IPS-11a (cell line): ENCODE results near the gene HCCS.

Experiments
- H3K4me3 ChIP-seq: one replicate; pipeline ENCODE4 v1.5.1; 2013; ENCODE audit warnings: low read depth, low read length, control low read depth

Gene HCCS

DNA sequence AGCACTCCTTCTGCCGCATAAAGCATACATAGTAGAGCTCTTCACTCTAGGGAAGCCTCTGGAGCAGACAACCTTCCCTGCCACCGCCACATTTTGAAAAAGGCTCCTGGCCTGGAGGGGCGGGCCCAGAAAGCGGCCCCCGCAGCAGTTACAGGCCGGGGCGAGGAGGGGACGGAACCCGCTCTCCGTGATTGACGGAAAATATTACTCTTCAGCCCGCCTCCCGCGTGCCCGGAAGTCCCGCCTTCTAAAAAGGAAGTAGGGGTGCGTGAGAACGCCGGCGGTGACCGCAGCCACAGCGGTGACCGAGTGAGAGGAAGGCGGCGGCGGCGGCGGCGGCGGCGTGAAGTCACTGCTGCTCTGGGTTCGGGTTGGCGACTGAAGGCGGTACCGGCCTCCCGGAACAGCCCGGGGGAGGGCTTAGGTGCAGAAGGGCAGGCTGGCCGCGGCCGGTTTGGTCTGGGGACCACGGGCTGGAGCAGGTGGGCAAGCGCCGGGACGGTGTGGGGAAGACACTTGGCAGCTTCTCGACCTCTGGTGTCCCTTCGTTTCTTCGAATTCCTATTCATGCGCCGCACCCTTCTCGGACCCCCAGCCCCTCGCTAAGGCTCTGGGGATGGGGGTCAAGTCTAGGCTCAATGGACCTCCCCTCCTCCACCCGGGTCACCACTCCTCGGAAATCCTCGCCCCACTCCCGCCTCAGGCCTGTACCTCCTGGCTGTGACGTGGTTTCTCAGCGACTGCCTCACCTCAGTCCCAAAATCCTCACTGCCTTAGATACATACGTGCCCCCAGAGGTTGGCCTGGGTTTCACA is at the start of gene HCCS:
HCCS (plus strand) TSS at position 296 of the 815 bp plus-strand sequence. CDS start 729 bp downstream, outside the sequence.
- peak within 1 kb of the TSS; percentile 70 for H3K4me3 ChIP-seq

DNA sequence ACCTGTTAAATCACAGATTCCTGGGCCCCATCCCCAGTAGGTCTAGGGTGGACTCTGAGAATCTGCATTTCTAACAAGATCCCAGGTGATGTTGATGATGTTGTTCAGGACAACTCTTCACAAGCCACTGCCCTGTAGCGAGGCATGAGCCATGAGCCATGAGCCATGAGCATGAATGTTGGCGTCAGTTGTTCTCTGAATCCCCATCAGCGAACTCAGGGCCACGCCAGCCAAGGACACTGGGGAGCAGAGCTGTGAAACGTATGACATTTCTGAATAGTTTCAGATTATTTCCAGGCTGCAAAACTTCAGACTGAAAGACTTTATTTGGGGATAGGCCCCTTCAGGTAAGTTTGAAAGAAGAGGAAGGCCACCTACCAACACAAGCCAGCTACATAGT is 46.9 kb upstream of the HCCS start:
- H3K4me3 ChIP-seq, result no peak overlapping the region

DNA sequence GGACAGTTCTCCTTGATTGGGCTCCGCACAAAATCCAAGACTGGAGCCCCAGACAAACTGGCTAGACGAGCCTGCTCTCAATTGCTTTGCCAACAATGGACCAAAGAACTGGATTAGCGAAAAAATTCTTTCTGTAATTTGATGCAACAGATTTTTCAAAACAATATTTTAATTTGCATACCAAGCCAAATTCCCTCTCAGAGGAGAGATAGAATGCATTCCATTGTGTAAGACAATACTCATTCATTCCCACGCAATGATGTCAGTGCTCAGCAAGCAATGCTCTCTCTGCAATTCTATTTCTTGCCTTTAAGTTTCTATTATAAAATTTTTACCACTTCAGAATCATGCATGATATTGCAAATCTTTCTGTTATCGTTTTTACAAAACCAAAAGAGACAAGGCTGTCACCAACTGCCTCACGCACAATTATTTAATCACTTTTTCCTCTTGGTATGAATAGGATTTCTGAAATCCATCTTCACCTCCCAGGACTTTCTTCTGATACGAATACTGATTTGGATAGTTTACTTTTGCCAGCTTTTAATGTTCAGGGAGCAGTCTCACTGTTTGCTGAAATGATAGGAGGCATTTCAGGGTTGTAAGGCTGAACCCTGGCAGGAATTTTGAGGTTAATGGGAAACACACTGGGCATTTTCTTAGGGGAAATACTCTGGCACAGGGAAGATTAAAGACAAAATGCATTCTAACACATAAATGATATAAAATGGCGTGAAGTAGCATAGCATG is 46.1 kb upstream of the HCCS start:
- H3K4me3 ChIP-seq, result no peak overlapping the region

DNA sequence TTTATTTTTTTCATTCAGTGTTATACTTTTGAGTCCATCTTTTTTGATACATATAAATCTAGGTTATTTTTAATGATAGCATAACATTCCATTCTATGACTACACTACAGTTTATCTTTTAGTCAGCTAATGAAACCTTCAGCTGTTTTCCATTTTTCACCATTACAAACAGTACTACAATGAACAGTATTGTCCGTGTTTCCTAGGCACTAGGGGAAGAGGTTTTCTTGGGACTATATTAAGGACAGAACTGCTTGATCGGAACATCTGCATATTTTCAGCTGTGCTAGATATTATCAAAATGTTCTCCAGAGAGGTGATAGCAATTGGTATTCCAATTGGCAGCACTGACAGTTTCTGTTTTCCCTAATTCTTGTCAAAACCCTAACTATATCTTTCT is 44.3 kb upstream of the HCCS start:
- H3K4me3 ChIP-seq, result no peak overlapping the region

DNA sequence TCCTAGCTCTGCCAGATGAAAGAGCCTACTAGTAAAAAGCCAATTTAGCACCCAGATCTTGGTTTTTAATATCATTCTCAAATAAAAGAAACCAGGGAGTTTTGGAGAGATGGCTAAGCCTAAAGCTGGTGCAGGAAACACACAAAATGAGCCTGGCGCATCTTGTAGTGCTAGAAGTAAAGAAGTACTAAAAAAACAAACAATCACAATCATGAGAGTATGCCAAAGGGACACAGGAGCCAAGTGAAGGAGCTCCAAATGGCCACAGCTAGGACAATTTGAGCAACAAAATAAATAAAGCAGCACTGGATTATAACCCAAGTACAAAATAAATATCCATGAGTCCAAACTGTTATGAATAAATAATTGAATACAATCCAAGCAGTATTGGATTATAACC is 37.8 kb upstream of the HCCS start:
- H3K4me3 ChIP-seq, result no peak overlapping the region

DNA sequence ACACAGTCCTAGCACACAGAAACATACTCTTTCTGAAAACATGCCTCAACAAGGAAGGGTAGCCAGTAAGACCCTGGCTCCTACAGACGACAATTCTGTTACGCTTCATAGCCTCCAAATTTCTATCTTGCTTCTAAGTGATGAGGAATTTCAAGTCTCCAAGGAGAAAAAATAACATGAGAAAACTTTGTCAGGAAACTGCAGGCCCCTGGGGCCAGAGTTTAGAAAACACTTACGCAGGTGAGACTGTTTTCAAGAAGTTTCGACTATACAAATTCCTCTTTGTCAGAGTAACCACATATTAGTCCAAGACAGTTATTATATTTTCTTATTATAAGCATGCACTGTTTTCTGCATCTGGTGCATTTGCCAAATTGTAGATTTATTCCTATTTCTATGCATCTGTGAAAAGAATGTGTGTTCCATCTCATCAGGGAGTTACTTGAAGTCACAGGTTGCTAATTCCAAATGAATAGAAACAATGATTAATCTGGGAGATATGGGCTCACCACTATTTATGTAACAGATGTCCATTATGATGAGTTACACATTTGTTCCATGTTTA is 30.3 kb upstream of the HCCS start:
- no peak overlapping the region for H3K4me3 ChIP-seq

DNA sequence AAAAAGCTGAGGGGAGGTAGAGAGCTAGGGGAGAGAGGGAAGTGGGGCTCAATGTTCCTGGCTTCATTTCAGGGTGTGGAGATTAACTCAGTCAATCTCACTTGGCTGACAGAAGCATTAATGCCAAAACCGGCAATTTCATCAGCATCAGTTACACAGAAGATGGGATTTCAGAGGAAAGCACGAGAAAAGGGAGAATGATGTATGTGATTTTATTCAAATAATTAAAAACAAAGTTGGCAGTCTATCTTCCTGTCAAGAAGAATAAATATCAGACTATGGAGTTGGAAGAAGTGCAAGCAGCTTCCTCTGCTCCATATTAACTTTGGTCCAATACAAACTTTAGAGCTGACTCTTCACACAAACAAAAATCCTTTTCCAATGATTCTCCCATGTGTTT is 29.6 kb upstream of the HCCS start:
- H3K4me3 ChIP-seq, result no peak overlapping the region

DNA sequence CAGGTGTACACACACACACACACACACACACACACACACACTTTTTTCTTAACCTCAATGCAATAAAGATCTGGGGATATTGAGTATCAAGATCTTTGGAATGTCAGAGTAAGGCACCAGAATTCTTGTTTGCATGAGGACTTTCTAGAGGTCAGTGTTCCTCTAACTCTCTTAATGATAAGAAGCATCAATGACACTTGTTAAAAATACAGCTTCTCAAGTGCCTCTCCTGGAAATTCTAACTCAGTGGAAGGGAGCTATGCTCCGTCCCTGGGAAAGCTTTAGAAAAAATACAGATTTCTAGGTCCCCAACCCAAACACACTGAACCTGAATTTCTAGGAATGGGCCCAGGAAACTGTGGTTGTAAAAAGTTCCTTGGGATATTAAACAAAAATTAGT is 25.8 kb upstream of the HCCS start:
- no peak overlapping the region for H3K4me3 ChIP-seq

DNA sequence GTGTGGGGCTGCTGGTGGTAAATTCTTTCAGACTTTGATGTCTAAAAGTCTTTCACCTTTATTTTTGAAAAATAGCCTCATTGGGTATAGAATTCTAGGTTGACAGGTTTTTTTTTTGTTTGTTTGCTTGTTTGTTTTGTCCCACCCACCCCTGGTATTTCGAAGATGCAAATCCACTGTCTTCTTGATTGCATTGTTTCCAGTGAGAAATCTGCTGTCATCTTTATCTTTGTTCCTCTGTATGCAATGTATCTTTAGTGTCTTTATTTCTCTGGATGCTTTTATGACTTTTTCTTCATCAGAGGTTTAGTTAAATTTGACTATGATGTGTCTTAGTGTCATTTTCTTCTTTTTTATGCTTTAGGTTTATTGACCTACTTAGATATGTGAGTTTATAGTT is 21.3 kb upstream of the HCCS start:
- H3K4me3 ChIP-seq, result no peak overlapping the region

DNA sequence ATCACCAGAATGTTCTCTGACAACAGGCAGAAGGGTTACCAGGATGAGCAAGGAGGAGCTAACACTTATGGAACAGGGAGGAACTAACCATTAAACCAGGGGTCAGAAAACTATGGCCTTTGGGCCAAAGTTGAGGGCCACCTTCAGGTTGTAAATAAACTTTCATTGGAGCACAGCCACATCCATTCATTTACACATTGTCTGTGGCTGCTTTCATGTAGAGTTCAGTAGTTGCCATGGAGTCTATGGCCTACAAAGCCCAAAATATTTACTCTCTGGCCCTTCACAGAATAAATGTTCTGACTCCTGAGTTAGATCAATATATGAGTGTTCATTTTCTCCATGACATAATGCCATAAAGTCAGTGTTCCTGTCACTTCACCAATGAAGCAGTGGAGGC is 13.2 kb upstream of the HCCS start:
- no peak overlapping the region for H3K4me3 ChIP-seq

DNA sequence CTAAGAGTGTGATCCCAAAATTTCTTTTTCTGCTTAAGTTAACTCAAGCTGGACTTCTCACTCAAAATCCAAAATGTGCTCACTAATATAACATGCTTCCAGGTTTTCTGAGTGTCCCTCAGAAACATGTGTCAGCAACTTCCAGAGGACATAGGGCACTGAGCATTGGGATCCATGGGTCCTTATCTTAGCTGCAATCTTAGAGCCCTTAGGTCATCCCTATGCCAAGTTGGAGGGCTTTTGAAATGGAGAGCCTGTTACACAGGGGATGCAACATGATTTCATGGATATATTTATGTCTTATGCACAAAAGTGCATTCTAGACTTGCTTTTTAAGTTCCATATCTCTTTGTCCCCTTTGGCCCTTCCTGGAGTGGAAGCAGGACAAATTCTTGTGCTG is 11.7 kb upstream of the HCCS start:
- H3K4me3 ChIP-seq, result no peak overlapping the region

DNA sequence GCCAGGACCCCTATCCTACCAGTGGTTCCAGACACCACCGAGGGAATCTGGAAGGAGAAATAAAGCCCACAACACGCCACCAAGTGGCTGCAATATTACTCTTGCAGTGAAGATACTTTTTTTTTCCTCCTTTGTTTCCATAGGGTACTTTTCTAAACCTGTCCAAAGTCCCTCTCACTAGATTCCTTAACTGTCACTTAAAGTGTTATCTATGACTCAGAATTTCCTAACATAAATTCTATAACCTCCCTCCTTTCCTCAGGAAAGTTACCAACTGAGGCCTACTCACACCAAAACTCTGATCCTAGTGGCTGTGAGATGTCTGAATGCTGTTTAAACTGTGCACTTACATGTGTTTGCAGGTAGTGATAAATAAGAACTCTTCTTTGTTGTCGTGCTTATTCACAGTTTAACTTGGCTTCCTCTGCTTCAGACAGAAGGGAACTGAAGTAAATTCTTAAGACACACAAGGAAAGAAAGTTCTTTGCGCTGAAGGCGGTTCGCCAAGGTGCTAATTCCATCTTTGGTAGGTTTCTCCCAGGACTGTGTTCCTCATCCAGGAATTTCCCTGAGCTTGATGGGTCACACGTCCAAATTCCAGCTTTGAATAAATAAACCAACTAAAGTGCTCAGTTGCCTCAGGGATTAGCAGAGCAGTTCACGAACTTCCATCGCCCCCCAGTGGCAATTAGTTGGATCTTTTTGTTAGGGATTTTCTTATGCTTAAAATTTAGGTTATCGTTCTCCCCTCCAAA is 10.7 kb upstream of the HCCS start:
- H3K4me3 ChIP-seq, result no peak overlapping the region

DNA sequence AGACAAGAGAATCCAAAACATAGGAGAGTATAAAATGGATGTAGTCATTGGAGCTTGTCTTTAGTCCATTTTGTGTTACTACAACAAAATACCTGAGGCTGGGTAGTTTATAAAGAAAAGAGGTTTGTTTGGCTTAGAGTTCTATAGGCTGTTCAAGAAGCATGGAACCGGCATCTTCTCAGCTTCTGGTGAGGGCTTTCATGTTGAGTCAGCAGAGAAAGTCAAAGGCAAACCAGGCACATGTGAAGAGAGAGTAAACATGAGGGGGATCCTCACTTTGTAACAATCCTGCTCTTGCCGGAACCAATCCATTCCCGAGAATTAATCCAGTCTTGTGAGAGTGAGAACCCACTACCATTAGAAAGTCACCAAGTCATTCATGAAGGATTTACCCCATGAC is 8.1 kb upstream of the HCCS start:
- H3K4me3 ChIP-seq, result no peak overlapping the region

DNA sequence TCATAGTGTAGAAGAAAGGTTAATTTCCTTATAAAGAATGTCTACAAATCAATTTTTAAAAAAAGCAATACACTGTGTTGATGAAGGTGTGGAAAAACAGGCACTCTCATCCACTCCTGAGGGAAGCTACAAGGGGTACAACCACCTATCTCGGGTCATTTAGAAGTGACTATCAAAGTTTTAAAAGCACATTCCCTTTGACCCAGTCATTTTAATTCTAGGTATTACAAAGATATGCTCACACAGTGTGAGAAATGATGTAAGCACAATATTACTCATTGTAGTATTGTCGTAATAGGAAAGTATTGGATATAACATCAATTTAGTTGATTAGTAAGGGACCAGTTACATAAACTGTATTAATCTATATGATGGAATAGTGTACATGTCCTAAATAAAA is 7.4 kb upstream of the HCCS start:
- H3K4me3 ChIP-seq, result no peak overlapping the region

DNA sequence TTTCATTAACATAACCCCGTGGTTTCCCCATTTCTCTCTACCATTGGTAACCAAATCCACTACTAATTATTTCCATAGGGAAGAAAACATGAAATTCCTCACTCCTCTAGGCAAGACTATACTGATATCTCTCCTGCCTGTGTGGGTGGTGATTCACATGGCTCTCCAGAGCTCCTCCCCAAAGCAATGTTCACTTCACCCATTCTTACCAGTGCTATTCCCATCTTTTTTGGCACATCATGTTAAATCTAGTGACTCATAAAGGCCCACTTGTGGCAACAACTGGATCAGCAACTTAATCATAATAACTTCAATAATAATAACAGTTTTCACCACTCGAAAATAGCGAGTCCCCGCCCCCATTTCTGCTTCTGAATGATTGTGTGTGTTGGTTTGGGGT is 6.1 kb upstream of the HCCS start:
- H3K4me3 ChIP-seq, result no peak overlapping the region

DNA sequence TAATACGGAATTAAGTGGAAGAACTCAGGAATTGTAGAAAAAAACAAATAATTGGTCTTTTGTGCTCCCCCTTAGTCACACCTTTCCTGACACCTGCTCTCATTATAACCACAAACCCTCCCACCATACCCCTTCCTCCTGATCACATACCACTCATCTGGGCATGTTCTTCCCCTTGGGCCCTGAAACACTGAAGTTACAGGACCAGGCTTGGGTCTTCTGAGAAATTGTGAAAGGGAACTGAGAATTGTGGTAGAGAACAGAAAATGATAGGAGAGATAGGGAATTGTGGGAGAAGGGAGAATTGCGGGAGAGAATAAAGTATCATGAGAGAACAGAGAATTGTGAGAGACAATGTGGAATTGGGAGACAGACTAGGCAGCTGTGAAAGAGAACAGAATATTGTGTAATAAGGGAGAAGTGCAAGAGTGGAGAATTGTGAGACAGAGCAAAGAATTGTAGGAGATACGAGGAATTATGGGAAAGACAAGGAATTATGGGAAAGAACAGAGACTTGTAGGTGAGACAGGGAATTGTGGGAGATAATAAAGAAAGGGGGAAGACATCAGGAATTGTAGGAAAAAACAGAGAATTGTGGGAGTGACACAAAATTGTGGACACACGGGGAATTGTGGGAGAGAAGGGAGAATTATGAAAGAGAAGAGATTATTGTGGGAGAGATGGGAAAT is 2.7 kb upstream of the HCCS start:
- H3K4me3 ChIP-seq, result no peak overlapping the region

DNA sequence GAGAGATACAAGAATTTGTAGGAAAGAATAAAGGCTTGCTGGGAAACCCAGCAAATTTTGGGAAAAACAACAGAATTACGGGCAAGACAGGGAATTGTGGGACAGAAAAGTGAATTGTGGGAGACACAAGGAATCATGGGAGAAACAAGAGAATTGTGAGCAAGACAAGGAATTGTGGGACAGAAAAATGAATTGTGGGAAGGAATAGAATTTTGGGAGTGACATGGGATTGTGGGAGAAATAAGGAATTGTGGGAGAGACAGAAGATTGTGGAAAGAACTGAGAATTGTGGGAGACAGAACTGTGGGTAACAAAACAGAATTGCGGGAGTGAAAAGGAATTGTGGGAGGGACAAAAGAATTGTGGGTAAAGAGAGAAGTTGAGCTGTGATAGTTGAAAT is 1.2 kb upstream of the HCCS start:
- H3K4me3 ChIP-seq, result no peak overlapping the region

DNA sequence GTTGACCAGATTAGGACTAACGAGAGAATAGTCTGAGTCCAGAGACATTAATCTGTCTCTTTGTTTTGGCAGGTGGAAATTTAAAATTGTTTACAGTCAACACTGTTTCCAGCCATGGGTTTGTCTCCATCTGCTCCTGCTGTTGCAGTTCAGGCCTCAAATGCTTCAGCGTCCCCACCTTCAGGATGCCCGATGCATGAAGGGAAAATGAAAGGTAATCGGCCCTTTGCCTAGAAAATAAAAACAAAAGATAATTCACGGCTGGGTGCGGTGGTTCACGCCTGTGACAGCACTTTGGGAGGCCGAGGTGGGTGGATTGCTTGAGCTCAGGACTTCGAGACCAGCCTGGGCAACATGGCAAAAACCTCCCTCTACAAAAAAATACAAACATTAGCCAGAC is 815 bp downstream of the HCCS start:
- peak overlapping the region; percentile 70 for H3K4me3 ChIP-seq

DNA sequence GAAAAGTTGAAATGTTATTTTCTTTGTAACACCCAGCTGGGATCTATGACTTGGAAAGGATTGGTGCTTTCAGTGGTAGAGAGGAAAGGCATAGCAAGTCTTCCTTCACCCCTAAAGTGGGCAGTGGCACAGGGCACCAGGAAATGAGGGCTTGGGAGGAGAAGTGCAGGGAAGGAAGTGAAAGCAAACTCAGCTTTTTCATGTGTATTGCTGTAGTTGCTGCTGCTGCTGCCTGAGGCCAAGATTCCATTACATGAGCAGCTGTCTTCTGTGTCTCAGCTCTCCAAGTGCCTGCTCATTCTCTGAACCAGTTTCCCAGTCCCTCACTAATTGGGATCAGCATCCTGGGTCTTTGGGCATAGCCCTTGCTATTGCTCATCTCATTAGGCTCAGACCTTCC is 2.6 kb downstream of the HCCS start:
- H3K4me3 ChIP-seq, result no peak overlapping the region

DNA sequence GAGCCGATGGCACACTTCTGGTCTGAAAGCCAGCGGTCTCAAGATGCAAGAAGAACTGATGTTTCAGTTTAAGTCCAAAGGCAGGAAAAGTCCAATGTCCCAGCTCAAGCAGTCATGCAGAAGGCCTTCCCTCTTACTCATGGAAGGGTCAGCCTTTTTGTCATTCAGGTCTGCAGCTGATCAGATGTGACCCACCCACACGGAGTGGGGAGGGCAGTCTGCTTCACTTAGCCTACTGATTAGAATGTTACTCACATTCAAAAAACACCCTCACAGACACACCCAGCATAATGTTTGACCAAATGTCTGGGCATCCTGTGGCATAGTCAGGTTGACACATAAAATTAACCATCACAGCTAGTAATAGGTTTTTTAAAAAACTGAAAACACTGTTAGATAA is 6.6 kb downstream of the HCCS start:
- no peak overlapping the region for H3K4me3 ChIP-seq
